ENCODE results near the gene SERPING1. TPM values are rescaled to one million over a fixed set of nuclear protein-coding genes. Genes with fewer than 3 reads are reported as not detected.

Gene SERPING1
- 490 TPM for total RNA-seq
- long read RNA-seq, transcript SERPING1-209 (2 exons, 908 nt) = minor isoform, 26 of 519 reads
- long read RNA-seq, transcript SERPING1-210 (6 exons, 1,004 nt) = minor isoform, 9 of 519 reads
- long read RNA-seq, transcript SERPING1-201 (8 exons, 2,002 nt) = major isoform, 310 of 519 reads
- long read RNA-seq, partial matches to known transcripts = 155 of 519 reads
- long read RNA-seq, other reads (novel, unspliced or antisense) = 18 of 519 reads

DNA sequence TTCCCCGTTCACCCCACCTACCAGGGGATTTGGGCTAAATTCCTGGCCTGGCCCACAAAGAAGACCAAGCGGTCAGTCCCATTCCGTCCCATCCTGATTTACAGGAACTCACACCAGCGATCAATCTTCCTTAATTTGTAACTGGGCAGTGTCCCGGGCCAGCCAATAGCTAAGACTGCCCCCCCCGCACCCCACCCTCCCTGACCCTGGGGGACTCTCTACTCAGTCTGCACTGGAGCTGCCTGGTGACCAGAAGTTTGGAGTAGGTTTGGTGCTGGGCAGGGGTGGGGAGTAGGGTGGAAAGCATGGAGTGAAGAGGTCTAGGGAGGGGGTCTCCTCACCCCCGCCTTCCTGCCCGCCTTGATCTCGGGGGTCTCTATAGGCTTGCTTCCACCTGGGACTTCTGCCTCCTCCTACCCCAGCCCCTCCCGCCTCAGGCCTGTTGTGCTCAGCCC, at the start of gene SERPING1:
Gene SERPING1, plus strand, starts transcription at position 225 of the 455 bp plus-strand sequence. CDS start 586 bp downstream, outside the sequence.
- peaks cover 6% of the 10 kb centered on the region for H3K36me3 ChIP-seq
- peak within 1 kb of the TSS; percentile 60 for H3K4me3 ChIP-seq
- H3K9me3 ChIP-seq = no peaks in the 10 kb centered on the region
- peaks cover 8% of the 10 kb centered on the region for H3K4me1 ChIP-seq
- ATAC-seq (peak; percentile 79), DNase-seq (peak; percentile 77)
- TF ChIP-seq, protein P1, sequence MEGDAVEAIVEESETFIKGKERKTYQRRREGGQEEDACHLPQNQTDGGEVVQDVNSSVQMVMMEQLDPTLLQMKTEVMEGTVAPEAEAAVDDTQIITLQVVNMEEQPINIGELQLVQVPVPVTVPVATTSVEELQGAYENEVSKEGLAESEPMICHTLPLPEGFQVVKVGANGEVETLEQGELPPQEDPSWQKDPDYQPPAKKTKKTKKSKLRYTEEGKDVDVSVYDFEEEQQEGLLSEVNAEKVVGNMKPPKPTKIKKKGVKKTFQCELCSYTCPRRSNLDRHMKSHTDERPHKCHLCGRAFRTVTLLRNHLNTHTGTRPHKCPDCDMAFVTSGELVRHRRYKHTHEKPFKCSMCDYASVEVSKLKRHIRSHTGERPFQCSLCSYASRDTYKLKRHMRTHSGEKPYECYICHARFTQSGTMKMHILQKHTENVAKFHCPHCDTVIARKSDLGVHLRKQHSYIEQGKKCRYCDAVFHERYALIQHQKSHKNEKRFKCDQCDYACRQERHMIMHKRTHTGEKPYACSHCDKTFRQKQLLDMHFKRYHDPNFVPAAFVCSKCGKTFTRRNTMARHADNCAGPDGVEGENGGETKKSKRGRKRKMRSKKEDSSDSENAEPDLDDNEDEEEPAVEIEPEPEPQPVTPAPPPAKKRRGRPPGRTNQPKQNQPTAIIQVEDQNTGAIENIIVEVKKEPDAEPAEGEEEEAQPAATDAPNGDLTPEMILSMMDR (IDR thresholded peaks at IDR 0.05) = no peak
- no peaks in the 10 kb centered on the region for H3K27me3 ChIP-seq
- intact Hi-C loops (cut with DNase I) = no loop called here
- H3K27ac ChIP-seq = peak within 1 kb of the TSS; percentile 91

DNA sequence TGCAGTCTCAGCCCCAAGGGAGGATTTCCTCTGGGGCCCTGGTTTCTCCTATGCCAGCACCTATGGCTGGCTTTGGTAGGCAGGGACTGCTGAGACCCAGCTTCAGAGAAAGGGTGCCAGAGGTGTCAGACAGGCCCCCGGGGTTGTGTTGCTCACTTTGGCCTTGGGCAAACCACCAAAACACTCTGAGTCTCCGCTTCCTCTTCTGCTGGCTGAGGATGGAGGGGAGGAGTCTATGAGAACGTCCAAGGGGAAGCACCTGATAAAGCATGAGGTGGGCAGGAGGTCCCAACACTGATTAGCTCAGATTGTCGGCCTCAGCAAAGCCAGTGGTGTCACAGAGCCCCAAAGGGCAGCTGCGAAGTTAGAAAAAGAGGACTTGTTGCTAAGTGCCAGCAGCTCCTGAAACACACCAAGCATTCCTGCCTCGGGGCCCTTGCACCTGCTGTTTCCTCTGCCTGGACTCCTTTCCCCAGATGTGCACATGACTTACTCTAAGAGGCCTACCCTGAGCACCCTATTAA, 49.6 kb upstream of the SERPING1 start:
- TF ChIP-seq, protein P1 (IDR thresholded peaks at IDR 0.05) = no peak
- intact Hi-C loops (cut with DNase I) = no loop called here
- no peak overlapping the region for H3K27ac ChIP-seq
- ATAC-seq (peak; percentile 52), DNase-seq (no peak)
- no peaks in the 10 kb centered on the region for H3K27me3 ChIP-seq
- no peaks in the 10 kb centered on the region for H3K9me3 ChIP-seq
- no peaks in the 10 kb centered on the region for H3K4me1 ChIP-seq
- no peak overlapping the region for H3K4me3 ChIP-seq
- H3K36me3 ChIP-seq = peaks cover 45% of the 10 kb centered on the region

DNA sequence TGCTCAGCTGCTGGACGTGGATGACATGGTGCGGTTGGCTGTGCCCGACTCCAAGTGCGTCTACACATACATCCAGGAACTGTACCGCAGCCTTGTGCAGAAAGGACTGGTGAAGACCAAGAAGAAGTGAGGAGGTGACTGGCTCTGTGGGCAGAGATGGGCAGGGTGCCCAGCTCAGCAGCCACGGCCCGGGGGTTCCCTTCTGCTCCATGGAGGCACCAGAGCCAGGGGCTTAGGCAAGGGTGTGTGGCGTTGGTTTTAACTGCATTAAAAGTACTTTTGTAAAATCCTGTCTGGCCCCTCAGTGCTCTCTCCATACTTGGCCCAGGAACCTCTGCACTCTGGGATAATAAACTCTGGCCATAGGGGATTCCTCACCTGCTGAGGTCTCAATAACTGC, 47.5 kb upstream of the SERPING1 start:
- H3K27me3 ChIP-seq = no peaks in the 10 kb centered on the region
- ATAC-seq = no peak
- TF ChIP-seq, protein P1 (IDR thresholded peaks at IDR 0.05) = no peak
- intact Hi-C loops (cut with DNase I) = no loop called here
- H3K4me3 ChIP-seq = no peak overlapping the region
- H3K27ac ChIP-seq = no peak overlapping the region
- peaks cover 65% of the 10 kb centered on the region for H3K36me3 ChIP-seq
- H3K4me1 ChIP-seq = no peaks in the 10 kb centered on the region
- DNase-seq = no peak
- H3K9me3 ChIP-seq = no peaks in the 10 kb centered on the region

DNA sequence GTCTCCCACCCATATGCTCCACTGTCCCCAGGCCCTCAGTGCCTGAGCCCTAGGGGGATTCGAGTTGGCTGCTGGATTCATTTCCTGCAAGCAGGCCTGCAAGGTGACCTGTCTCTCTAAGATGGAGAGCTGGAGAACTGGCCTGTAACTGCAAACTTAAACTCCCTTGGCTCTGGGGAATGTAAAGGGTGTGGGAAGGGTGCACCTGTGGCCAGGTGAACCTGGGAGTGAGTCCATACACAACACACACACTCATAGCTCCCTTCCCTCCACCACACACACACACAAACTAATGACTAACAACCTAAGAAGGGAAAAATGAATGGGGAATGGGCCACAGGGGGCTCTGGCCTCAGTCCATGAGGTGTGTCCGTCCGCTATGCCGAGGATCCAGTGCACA, 45.5 kb upstream of the SERPING1 start:
- H3K4me1 ChIP-seq = no peaks in the 10 kb centered on the region
- DNase-seq = no peak
- TF ChIP-seq, protein P1 (IDR thresholded peaks at IDR 0.05) = no peak
- no peak overlapping the region for H3K4me3 ChIP-seq
- H3K27me3 ChIP-seq = no peaks in the 10 kb centered on the region
- H3K36me3 ChIP-seq = peaks cover 80% of the 10 kb centered on the region
- no peak overlapping the region for H3K27ac ChIP-seq
- no peaks in the 10 kb centered on the region for H3K9me3 ChIP-seq
- ATAC-seq = no peak
- intact Hi-C loops (cut with DNase I) = no loop called here

DNA sequence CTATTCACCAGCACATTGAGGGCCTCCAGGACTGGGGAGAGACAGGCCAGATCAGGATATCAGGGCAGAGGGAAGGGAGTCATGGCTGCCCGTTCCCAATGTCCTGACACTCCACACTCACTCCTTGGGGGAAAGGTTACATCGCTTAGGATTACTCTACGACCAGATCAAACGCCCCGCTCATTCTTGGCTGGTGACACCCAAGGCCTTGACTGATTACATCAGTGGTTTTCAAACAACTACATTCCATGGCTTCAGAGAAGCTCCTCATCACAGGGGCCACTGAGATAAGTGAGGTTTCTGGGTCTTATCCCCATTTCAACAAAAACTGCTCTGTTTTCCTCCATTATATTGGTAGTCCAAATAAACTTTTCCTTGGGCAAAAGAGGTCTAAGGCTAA, 45.0 kb upstream of the SERPING1 start:
- H3K27me3 ChIP-seq = no peaks in the 10 kb centered on the region
- H3K4me1 ChIP-seq = no peaks in the 10 kb centered on the region
- TF ChIP-seq, protein P1 (IDR thresholded peaks at IDR 0.05) = no peak
- no peaks in the 10 kb centered on the region for H3K9me3 ChIP-seq
- H3K36me3 ChIP-seq = peaks cover 83% of the 10 kb centered on the region
- DNase-seq (no peak), ATAC-seq (no peak)
- H3K27ac ChIP-seq = no peak overlapping the region
- H3K4me3 ChIP-seq = no peak overlapping the region
- intact Hi-C loops (cut with DNase I) = no loop called here
